Endodermal cell (in vitro differentiated cells): ENCODE data around the gene SCN9A. TPM values are rescaled to one million over a fixed set of nuclear protein-coding genes. Genes with fewer than 3 reads are reported as not detected.

Source experiments
- DNase-seq: peaks from one replicate; pipeline ENCODE4 v3.0.0-alpha.2; 2017
- H3K27ac ChIP-seq: 2 replicates; pipeline ENCODE4 v1.5.1; 2013; ENCODE audit warnings: mild to moderate bottlenecking, low read depth, low read length, moderate library complexity
- H3K27me3 ChIP-seq: 2 replicates; pipeline ENCODE4 v1.6.1; 2013; ENCODE audit warnings: mild to moderate bottlenecking, low read length, moderate library complexity; ENCODE audit not compliant: insufficient read depth, control insufficient read depth, poor library complexity, severe bottlenecking
- H3K36me3 ChIP-seq: 2 replicates; pipeline ENCODE4 v1.7.0; 2013; ENCODE audit warnings: mild to moderate bottlenecking, low read length, moderate library complexity; ENCODE audit not compliant: control insufficient read depth, insufficient read depth
- H3K4me1 ChIP-seq: one replicate; pipeline ENCODE4 v1.7.0; 2013; ENCODE audit warnings: low read length; ENCODE audit not compliant: control insufficient read depth, insufficient read depth
- H3K4me3 ChIP-seq: 2 replicates; pipeline ENCODE4 v1.5.1; 2013; ENCODE audit warnings: mild to moderate bottlenecking, low read length, moderate library complexity
- H3K9ac ChIP-seq: 2 replicates; pipeline ENCODE4 v1.6.1; 2013; ENCODE audit warnings: mild to moderate bottlenecking, low read length, moderate library complexity; ENCODE audit not compliant: poor library complexity, severe bottlenecking; ENCODE audit errors: extremely low read depth
- H3K9me3 ChIP-seq: 2 replicates; pipeline ENCODE4 v1.6.1; 2013; ENCODE audit warnings: mild to moderate bottlenecking, low read length, moderate library complexity; ENCODE audit not compliant: control insufficient read depth
- H3K27ac Mint-ChIP-seq: 2 replicates; pipeline ENCODE4 v1.8.0; 2020; ENCODE audit warnings: mixed read lengths
- H3K27me3 Mint-ChIP-seq: 2 replicates; pipeline ENCODE4 v1.8.0; 2021; ENCODE audit warnings: mild to moderate bottlenecking, mixed read lengths; ENCODE audit not compliant: insufficient read depth
- H3K36me3 Mint-ChIP-seq: 2 replicates; pipeline ENCODE4 v1.8.0; 2020; ENCODE audit warnings: low read depth, mixed read lengths
- H3K4me1 Mint-ChIP-seq: 2 replicates; pipeline ENCODE4 v1.8.0; 2020; ENCODE audit warnings: mixed read lengths
- H3K4me3 Mint-ChIP-seq: 2 replicates; pipeline ENCODE4 v1.8.0; 2020; ENCODE audit warnings: mild to moderate bottlenecking, moderate library complexity, mixed read lengths
- H3K9me3 Mint-ChIP-seq: 2 replicates; pipeline ENCODE4 v1.8.0; 2020; ENCODE audit warnings: mild to moderate bottlenecking, mixed read lengths
- CTCF ChIP-seq: fragments of 200-600 bp; sonication (generic); conservative IDR thresholded peaks from 2 replicates; pipeline ENCODE4 v1.5.0; 2021; ENCODE audit warnings: antibody characterized with exemption, mild to moderate bottlenecking
- WGBS, 2 experiments: methylation state at CpG; one replicate each; pipeline versions ENCODE4 v1.1.5 to v1.1.7; 2013; ENCODE audit warnings: missing lambda C conversion rate in 2 of 2, mixed read lengths in 1 of 2; ENCODE audit not compliant: insufficient coverage in 1 of 2, insufficient read length in 1 of 2; 5-methylcytosine and 5-hydroxymethylcytosine counted together
- total RNA-seq, 2 donors: library from RNA; stranded (reverse); fragmentation: NEBNext Ultra II Directional in 1 of 2; extraction: Animal tissue kit (Norgen Biotek cat#: 25700) in 1 of 2; gene quantifications; 2 replicates in 1 of 2; 3 replicates in 1 of 2; pipeline ENCODE4 v1.2.1, GENCODE V29; 2021

Gene SCN9A
- total RNA-seq, 2 donors from 2014 or later = 0.13 to 0.35 TPM

- Histone ChIP-seq H3K9ac (no peak overlapping the region), H3K9me3 (no peaks in the 10 kb centered on the region), H3K27ac (no peak overlapping the region), H3K4me3 (no peak overlapping the region), H3K27me3 (peaks cover 51% of the 10 kb centered on the region), H3K4me1 (no peaks in the 10 kb centered on the region), H3K36me3 (no peaks in the 10 kb centered on the region)
- H3K27me3 Mint-ChIP-seq = peaks cover 40% of the 10 kb centered on the region
- TF ChIP-seq CTCF = no peak
- H3K4me3 Mint-ChIP-seq = no peak overlapping the region
- DNase-seq = no peak
- no peak overlapping the region for H3K27ac Mint-ChIP-seq
- H3K36me3 Mint-ChIP-seq = no peaks in the 10 kb centered on the region
- WGBS, 2 experiments = 86 to 100% methylated on average over 1 of the region's 1 CpG
- H3K9me3 Mint-ChIP-seq = no peaks in the 10 kb centered on the region
- peaks cover 10% of the 10 kb centered on the region for H3K4me1 Mint-ChIP-seq
Measured at GRCh38 chr2:166380615-166381014, 4.9 kb upstream of the SCN9A start.

- H3K27me3 Mint-ChIP-seq = peaks cover 65% of the 10 kb centered on the region
- H3K27me3 ChIP-seq = peaks cover 89% of the 10 kb centered on the region
- H3K9ac ChIP-seq = no peak overlapping the region
- no peak for DNase-seq
- H3K9me3 Mint-ChIP-seq = no peaks in the 10 kb centered on the region
- peak overlapping the region; percentile 70 for H3K4me3 Mint-ChIP-seq
- no peaks in the 10 kb centered on the region for H3K9me3 ChIP-seq
- no peaks in the 10 kb centered on the region for H3K36me3 ChIP-seq
- no peak for TF ChIP-seq CTCF
- no peaks in the 10 kb centered on the region for H3K36me3 Mint-ChIP-seq
- WGBS, 2 experiments = 49 to 50% methylated on average over 2 of the region's 2 CpGs
- H3K4me1 ChIP-seq = no peaks in the 10 kb centered on the region
- H3K27ac ChIP-seq = no peak overlapping the region
- H3K27ac Mint-ChIP-seq = no peak overlapping the region
- peaks cover 14% of the 10 kb centered on the region for H3K4me1 Mint-ChIP-seq
- no peak overlapping the region for H3K4me3 ChIP-seq
Measured at GRCh38 chr2:166376873-166377272, 1.1 kb upstream of the SCN9A start.

- Histone ChIP-seq H3K9me3 (no peaks in the 10 kb centered on the region), H3K27me3 (peaks cover 93% of the 10 kb centered on the region), H3K4me1 (no peaks in the 10 kb centered on the region), H3K4me3 (peak overlapping the region; percentile 73), H3K9ac (no peak overlapping the region), H3K36me3 (no peaks in the 10 kb centered on the region), H3K27ac (no peak overlapping the region)
- Mint-ChIP-seq H3K27ac (no peak overlapping the region), H3K9me3 (no peaks in the 10 kb centered on the region), H3K4me1 (peaks cover 14% of the 10 kb centered on the region), H3K4me3 (peak overlapping the region; percentile 70), H3K36me3 (no peaks in the 10 kb centered on the region), H3K27me3 (peaks cover 67% of the 10 kb centered on the region)
- no peak for TF ChIP-seq CTCF
- DNase-seq = no peak
- 13 to 14% methylated on average over 5 to 8 of the region's 11 CpGs for WGBS, 2 experiments
Measured at GRCh38 chr2:166376488-166376828, 714 bp upstream of the SCN9A start.
